Mesothelial cell of epicardium (in vitro differentiated cells): ENCODE measurements around the gene ACVRL1. TPM values are rescaled to one million over a fixed set of nuclear protein-coding genes. Genes with fewer than 3 reads are reported as not detected.

Experiments used
- DNase-seq, 2 experiments: peaks; one replicate each; pipeline ENCODE4 v3.0.0; 2021; ENCODE audit warnings: low spot score in 2 of 2; ENCODE audit not compliant: unreplicated experiment in 2 of 2
- H3K27ac Mint-ChIP-seq: 2 replicates; pipeline ENCODE4 v1.8.0; 2021; ENCODE audit warnings: mixed read lengths
- H3K27me3 Mint-ChIP-seq: 2 replicates; pipeline ENCODE4 v1.8.0; 2021; ENCODE audit warnings: low read depth, mixed read lengths
- H3K36me3 Mint-ChIP-seq: 2 replicates; pipeline ENCODE4 v1.8.0; 2021; ENCODE audit warnings: mixed read lengths
- H3K4me1 Mint-ChIP-seq: 2 replicates; pipeline ENCODE4 v1.8.0; 2021; ENCODE audit warnings: mixed read lengths
- H3K4me3 Mint-ChIP-seq: 2 replicates; pipeline ENCODE4 v1.8.0; 2021; ENCODE audit warnings: mild to moderate bottlenecking, moderate library complexity, mixed read lengths
- H3K9me3 Mint-ChIP-seq: 2 replicates; pipeline ENCODE4 v1.8.0; 2021; ENCODE audit warnings: mixed read lengths
- total RNA-seq: library from RNA; stranded (reverse); gene quantifications from 3 replicates; pipeline ENCODE4 v1.2.1, GENCODE V29; 2021
- TF ChIP-seq, protein P1 (sequence below): fragments of 200-600 bp; sonication (generic); IDR thresholded peaks from one replicate; pipeline ENCODE4 v1.5.0; 2021; ENCODE audit warnings: antibody characterized with exemption; ENCODE audit not compliant: unreplicated experiment

Gene ACVRL1
- total RNA-seq, 1 donor from 2014 or later = not detected

DNA sequence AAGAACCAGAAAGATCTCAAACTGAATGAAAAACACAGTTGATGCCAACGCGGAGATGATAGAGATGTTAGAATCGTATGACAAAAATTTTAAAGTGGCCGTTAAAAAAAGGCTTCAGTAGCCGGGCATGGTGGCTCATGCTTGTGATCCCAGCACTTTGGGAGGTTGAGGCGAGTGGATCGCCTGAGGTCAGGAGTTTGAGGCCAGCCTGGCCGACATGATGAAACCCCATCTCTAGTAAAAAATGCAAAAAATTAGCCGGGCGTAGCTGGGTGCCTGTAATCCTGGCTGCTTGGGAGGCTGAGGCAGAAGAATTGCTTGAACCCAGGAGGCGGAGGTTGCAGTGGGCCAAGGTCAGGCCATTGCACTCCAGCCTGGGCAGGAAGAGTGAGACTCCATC is 5.4 kb upstream of the ACVRL1 start:
- H3K4me3 Mint-ChIP-seq = no peak overlapping the region

DNA sequence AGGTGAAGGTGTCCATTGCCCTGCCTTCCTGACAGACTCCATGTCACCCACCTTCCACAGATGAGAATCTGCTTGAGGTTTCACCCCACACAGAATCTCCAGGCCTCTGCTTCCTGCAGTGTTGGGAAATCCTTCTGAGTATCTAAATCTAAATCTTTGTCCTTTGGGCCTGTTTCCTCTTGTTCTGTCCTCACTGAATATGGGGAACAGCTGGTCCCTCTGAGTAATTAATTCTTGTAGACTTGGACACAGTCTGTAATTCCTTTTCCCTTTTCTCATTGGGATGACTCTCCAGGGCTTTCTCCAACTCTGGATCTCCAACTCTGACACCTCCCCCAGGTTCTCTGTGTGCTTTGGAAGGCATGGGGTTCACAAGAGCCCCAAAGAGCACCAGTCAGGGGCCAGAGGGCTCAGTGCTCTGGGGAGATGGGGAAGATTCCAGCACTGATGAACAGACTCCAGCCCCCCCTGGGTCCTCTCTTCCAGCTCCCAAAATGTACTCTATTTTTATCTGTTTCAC is 2.3 kb upstream of the ACVRL1 start:
- Mint-ChIP-seq H3K36me3 (no peaks in the 10 kb centered on the region), H3K4me3 (no peak overlapping the region), H3K27ac (no peak overlapping the region), H3K27me3 (peaks cover 2% of the 10 kb centered on the region), H3K4me1 (peaks cover 10% of the 10 kb centered on the region), H3K9me3 (no peaks in the 10 kb centered on the region)
- TF ChIP-seq, protein P1, sequence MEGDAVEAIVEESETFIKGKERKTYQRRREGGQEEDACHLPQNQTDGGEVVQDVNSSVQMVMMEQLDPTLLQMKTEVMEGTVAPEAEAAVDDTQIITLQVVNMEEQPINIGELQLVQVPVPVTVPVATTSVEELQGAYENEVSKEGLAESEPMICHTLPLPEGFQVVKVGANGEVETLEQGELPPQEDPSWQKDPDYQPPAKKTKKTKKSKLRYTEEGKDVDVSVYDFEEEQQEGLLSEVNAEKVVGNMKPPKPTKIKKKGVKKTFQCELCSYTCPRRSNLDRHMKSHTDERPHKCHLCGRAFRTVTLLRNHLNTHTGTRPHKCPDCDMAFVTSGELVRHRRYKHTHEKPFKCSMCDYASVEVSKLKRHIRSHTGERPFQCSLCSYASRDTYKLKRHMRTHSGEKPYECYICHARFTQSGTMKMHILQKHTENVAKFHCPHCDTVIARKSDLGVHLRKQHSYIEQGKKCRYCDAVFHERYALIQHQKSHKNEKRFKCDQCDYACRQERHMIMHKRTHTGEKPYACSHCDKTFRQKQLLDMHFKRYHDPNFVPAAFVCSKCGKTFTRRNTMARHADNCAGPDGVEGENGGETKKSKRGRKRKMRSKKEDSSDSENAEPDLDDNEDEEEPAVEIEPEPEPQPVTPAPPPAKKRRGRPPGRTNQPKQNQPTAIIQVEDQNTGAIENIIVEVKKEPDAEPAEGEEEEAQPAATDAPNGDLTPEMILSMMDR = no peak
- no peak for DNase-seq

More for the DNA sequence above, 5.4 kb upstream of the ACVRL1 start:
- Mint-ChIP-seq H3K4me1 (peaks cover 10% of the 10 kb centered on the region), H3K27me3 (no peaks in the 10 kb centered on the region), H3K27ac (no peak overlapping the region), H3K9me3 (no peaks in the 10 kb centered on the region), H3K36me3 (no peaks in the 10 kb centered on the region)
- TF ChIP-seq, protein P1 = no peak
- no peak for DNase-seq

DNA sequence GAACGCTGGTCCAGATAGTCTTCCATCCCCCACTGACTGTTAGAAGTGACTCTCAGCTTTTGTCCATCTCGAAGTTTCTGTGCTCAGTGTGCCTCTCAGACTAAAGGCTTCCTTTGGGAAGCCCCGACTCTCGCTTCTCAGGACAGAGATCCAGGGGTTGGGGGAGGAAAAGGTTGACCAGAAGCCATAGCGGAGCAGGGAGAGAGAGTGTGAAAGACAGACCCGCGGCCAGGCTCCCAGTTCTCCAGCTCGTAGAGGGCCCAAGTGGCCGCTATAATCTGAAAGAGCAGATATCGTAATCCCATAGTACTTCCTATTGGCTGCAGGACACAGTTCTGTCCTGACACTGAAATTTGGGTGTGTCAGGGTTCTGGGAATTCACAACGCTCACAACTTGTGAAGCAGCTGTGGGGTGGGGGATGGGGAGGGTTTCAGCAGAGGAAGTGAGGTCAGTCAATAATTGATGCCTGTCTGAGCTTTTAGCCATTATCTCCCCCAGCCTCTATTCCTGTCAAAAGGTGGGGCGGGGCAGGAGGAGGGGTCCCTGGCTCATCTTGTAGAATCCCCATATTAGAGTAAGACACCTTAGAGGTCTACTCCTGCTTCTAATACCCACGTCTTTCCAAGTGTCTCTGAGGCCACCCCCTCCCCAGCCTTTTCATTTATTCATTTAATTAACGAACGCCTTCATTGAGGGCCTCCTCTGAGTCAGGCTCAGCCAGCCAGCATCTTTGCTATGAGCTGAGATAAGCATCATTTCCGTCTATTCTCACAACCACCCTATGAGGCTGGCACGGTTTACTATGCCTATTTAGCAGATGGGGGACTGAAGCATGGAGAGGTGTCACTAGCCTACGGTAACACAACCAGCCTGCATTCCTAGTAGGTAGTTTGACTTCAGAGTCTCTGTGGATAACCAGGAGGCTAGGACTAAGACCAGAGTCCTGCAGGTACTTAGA is 1.6 kb upstream of the ACVRL1 start:
- no peak overlapping the region for H3K27ac Mint-ChIP-seq
- peaks cover 12% of the 10 kb centered on the region for H3K4me1 Mint-ChIP-seq
- no peaks in the 10 kb centered on the region for H3K36me3 Mint-ChIP-seq
- peaks cover 2% of the 10 kb centered on the region for H3K27me3 Mint-ChIP-seq
- H3K9me3 Mint-ChIP-seq = no peaks in the 10 kb centered on the region
- TF ChIP-seq, protein P1 = no peak
- H3K4me3 Mint-ChIP-seq = no peak overlapping the region
- DNase-seq = no peak

DNA sequence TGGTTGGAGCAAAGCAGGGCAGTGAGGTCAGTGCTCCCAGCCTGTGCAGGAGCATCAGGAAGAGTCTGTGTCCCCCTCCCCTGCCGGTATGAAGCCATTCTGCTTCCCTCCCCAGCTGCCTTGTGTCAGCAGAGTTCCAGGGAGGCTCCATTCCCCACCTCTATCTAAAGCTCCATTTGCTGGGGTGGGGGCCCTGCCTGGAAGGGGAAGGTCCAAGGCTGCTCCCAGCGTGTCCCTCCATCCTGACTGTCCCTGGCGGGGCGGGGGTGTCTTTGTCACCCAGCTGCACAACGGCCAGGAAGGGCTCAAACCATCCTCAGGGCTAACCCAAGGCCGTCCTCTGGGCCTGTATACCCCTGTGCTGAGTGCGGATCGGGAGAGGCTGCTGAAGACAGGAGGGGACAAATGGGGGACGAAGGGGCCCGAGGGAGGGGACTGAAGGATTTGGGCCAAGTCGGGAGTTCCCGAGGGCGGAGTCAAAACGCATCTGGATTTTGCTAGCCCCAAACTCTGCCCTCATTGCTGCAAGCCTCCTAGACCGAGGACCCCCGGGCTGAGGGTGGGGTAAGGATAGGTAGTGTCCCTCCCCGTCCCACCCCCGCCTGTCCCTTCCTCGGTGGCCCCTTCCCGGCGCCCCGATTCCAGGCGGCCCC is 748 bp upstream of the ACVRL1 start:
- no peak overlapping the region for H3K4me3 Mint-ChIP-seq
- DNase-seq = no peak
- no peak overlapping the region for H3K27ac Mint-ChIP-seq
- no peaks in the 10 kb centered on the region for H3K9me3 Mint-ChIP-seq
- H3K4me1 Mint-ChIP-seq = peaks cover 16% of the 10 kb centered on the region
- H3K27me3 Mint-ChIP-seq = peaks cover 2% of the 10 kb centered on the region
- no peaks in the 10 kb centered on the region for H3K36me3 Mint-ChIP-seq
- TF ChIP-seq, protein P1 = no peak

DNA sequence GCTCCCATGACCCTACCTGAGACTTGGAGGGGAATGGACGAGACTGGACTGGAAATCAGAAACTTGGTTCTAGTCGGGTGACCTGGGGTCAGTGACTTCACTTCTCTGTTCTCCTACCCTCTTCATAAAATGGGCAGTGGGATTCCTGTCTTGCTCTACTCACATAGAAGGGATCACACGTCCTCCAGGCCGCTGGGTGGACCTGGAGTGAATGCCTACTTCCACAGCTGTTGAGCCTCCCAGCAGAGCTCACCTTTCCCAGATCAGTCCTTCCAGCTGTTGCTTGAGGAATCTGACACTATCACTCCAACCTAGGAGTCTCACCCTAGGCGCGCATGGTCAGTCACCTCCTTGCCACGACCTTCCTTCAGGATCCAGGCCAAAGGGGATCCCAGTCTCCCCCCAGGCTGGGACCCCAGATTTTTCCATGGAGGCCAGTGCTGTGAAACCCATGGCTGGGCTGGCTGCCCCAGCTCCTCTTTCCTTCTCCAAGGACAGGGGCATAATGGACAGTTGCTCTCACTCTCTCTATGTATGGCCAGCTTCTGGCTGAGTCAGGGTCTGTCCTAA is 637 bp downstream of the ACVRL1 start:
- H3K9me3 Mint-ChIP-seq = no peaks in the 10 kb centered on the region
- TF ChIP-seq, protein P1 = no peak
- no peak overlapping the region for H3K27ac Mint-ChIP-seq
- H3K27me3 Mint-ChIP-seq = peaks cover 2% of the 10 kb centered on the region
- no peak overlapping the region for H3K4me3 Mint-ChIP-seq
- no peaks in the 10 kb centered on the region for H3K36me3 Mint-ChIP-seq
- no peak for DNase-seq
- H3K4me1 Mint-ChIP-seq = peaks cover 20% of the 10 kb centered on the region
